HepG2 (cell line): ENCODE measurements around the gene TMEM156. TPM values are rescaled to one million over a fixed set of nuclear protein-coding genes. Genes with fewer than 3 reads are reported as not detected.

ENCODE experiments used
- BHLHE40 ChIP-seq: IDR thresholded peaks from 2 replicates; pipeline ENCODE4 v1.6.1; 2011; ENCODE audit warnings: low read length, improper control_type of control experiment
- CREM ChIP-seq, 2 experiments: sonication (generic) in 1 of 2; formaldehyde crosslinking in 1 of 2; IDR thresholded peaks; 2 replicates each; pipeline versions ENCODE4 v1.4.0 to v1.6.1; 2016 to 2020; ENCODE audit warnings: antibody characterized with exemption in 1 of 2, mild to moderate bottlenecking in 1 of 2, missing genetic modification reagents in 1 of 2
- E2F5 ChIP-seq: sonication (generic); formaldehyde crosslinking; conservative IDR thresholded peaks from 2 replicates; pipeline ENCODE4 v1.4.0; 2020; ENCODE audit warnings: missing genetic modification reagents
- FOXA1 ChIP-seq, 2 experiments: fragments of 450-650 bp in 1 of 2; sonication (generic) in 1 of 2; formaldehyde crosslinking in 1 of 2; IDR thresholded peaks; 2 replicates each; pipeline versions ENCODE4 v1.4.0 to v1.6.1; 2016 to 2020; ENCODE audit warnings: missing genetic modification reagents in 1 of 2
- GFI1 ChIP-seq: sonication (generic); formaldehyde crosslinking; IDR thresholded peaks from 2 replicates; pipeline ENCODE4 v1.5.0; 2020; ENCODE audit warnings: missing genetic modification reagents, mild to moderate bottlenecking, borderline replicate concordance
- IKZF5 ChIP-seq: IDR thresholded peaks from 2 replicates; pipeline ENCODE4 v1.6.1; 2018; ENCODE audit warnings: missing genetic modification reagents, mild to moderate bottlenecking, missing compliant biosample characterization
- KAT8 ChIP-seq: IDR thresholded peaks from 2 replicates; pipeline ENCODE4 v1.6.1; 2016; ENCODE audit warnings: missing genetic modification reagents, missing compliant biosample characterization
- KMT2B ChIP-seq: IDR thresholded peaks from 2 replicates; pipeline ENCODE4 v1.6.1; 2016; ENCODE audit warnings: missing genetic modification reagents, missing compliant biosample characterization
- MED1 ChIP-seq: sonication (generic); formaldehyde crosslinking; IDR thresholded peaks from 2 replicates; pipeline ENCODE4 v1.4.0; 2020; ENCODE audit warnings: missing genetic modification reagents
- MLX ChIP-seq: IDR thresholded peaks from 2 replicates; pipeline ENCODE4 v1.6.1; 2016
- NFATC3 ChIP-seq: sonication (generic); formaldehyde crosslinking; IDR thresholded peaks from 2 replicates; pipeline ENCODE4 v1.5.1; 2020; ENCODE audit warnings: mild to moderate bottlenecking, missing genetic modification reagents
- NR2F2 ChIP-seq: IDR thresholded peaks from 2 replicates; pipeline ENCODE4 v1.6.1; 2012; ENCODE audit warnings: low read depth, inconsistent platforms, borderline replicate concordance
- PHF21A ChIP-seq: sonication (generic); formaldehyde crosslinking; IDR thresholded peaks from 2 replicates; pipeline ENCODE4 v1.5.0; 2020; ENCODE audit warnings: mild to moderate bottlenecking, missing genetic modification reagents
- PPARG ChIP-seq: conservative IDR thresholded peaks from 2 replicates; pipeline ENCODE4 v1.6.1; 2016; ENCODE audit warnings: missing biosample characterization, missing genetic modification reagents
- RELA ChIP-seq: sonication (generic); formaldehyde crosslinking; IDR thresholded peaks from 2 replicates; pipeline ENCODE4 v1.4.0; 2020; ENCODE audit warnings: missing genetic modification reagents
- TCF7 ChIP-seq: sonication (generic); IDR thresholded peaks from 2 replicates; pipeline ENCODE4 v1.6.1; 2016; ENCODE audit warnings: antibody characterized with exemption, low read depth
- TEAD3 ChIP-seq: optimal IDR thresholded peaks from 2 replicates; pipeline ENCODE3; 2016; ENCODE audit warnings: borderline replicate concordance
- THRA ChIP-seq: sonication (generic); formaldehyde crosslinking; IDR thresholded peaks from 2 replicates; pipeline ENCODE4 v1.4.0; 2020; ENCODE audit warnings: missing genetic modification reagents, borderline replicate concordance
- TP53 ChIP-seq: sonication (generic); formaldehyde crosslinking; conservative IDR thresholded peaks from 2 replicates; pipeline ENCODE4 v1.4.0; 2020; ENCODE audit warnings: missing genetic modification reagents
- ZBTB25 ChIP-seq: IDR thresholded peaks from 2 replicates; pipeline ENCODE4 v1.6.1; 2018; ENCODE audit warnings: missing genetic modification reagents
- ZMYM4 ChIP-seq: sonication (generic); formaldehyde crosslinking; IDR thresholded peaks from 2 replicates; pipeline ENCODE4 v1.8.1; 2023; ENCODE audit warnings: mild to moderate bottlenecking, missing genetic modification reagents
- ZNF317 ChIP-seq: sonication (generic); formaldehyde crosslinking; IDR thresholded peaks from 2 replicates; pipeline ENCODE4 v1.5.0; 2020; ENCODE audit warnings: mild to moderate bottlenecking, missing genetic modification reagents
- ZNF446 ChIP-seq: sonication (generic); formaldehyde crosslinking; IDR thresholded peaks from 2 replicates; pipeline ENCODE4 v1.5.0; 2020; ENCODE audit warnings: mild to moderate bottlenecking, missing genetic modification reagents
- ZNF644 ChIP-seq: IDR thresholded peaks from 2 replicates; pipeline ENCODE4 v1.6.1; 2016; ENCODE audit warnings: low read depth
- ZNF7 ChIP-seq: IDR thresholded peaks from 2 replicates; pipeline ENCODE4 v1.6.1; 2016; ENCODE audit warnings: missing biosample characterization, missing genetic modification reagents
- ZSCAN21 ChIP-seq: sonication (generic); formaldehyde crosslinking; IDR thresholded peaks from 2 replicates; pipeline ENCODE4 v1.8.0; 2022; ENCODE audit warnings: mild to moderate bottlenecking, missing genetic modification reagents, moderate library complexity, borderline replicate concordance
- polyA plus RNA-seq, 8 experiments: library from polyadenylated mRNA; depleted of rRNA in 3 of 8; stranded (reverse) in 7 of 8; unstranded in 1 of 8; fragments of >200 nt; fragmentation: Illumina TruSeq in 4 of 8; extraction: Trizol in 4 of 8; gene quantifications; 2 replicates each; pipeline versions ENCODE4 v1.2.1 to v1.2.3, GENCODE V29; 2011 to 2016; ENCODE audit warnings: low read depth in 4 of 8, missing spikeins in 1 of 8, mixed read lengths in 1 of 8; ENCODE audit not compliant: insufficient read depth in 1 of 8
- total RNA-seq, 5 experiments: library from RNA; depleted of rRNA; stranded (reverse); fragments of >200 nt; fragmentation: Illumina TruSeq; extraction: Trizol; gene quantifications; 2 replicates each; pipeline ENCODE4 v1.2.3, GENCODE V29; 2016; ENCODE audit warnings: low read depth in 1 of 5

The TMEM156 gene
- total and polyA plus RNA-seq, 2 of the 13 experiments (the other 11 are each of a cell fraction or from before 2014, with no cell fraction given): 1.6 TPM; not detected in 1

- TF ChIP-seq TEAD3 (CRISPR knock-in tag) (peak; percentile 97), NR2F2 (peak; percentile 59), BHLHE40 (0 out of 2 replicates have a peak, but pooled peaks have one; percentile 8), ZNF446 (CRISPR knock-in tag) (no peak), E2F5 (CRISPR knock-in tag) (no peak), ZMYM4 (peak; percentile 42; the same call in 1 of the 2 replicates), CREM (IDR thresholded peaks at IDR 0.05) (peak; percentile 83), CREM (CRISPR knock-in tag; IDR thresholded peaks at IDR 0.05) (no peak), ZNF317 (0 out of 2 replicates have a peak, but pooled peaks have one; percentile 16), TCF7 (peak; percentile 48), RELA (CRISPR knock-in tag) (no peak), THRA (CRISPR knock-in tag) (0 out of 2 replicates have a peak, but pooled peaks have one; percentile 43), ZNF644 (CRISPR knock-in tag) (0 out of 2 replicates have a peak, but pooled peaks have one; percentile 7), IKZF5 (CRISPR knock-in tag) (0 out of 2 replicates have a peak, but pooled peaks have one; percentile 28), FOXA1 (IDR thresholded peaks at IDR 0.05) (peak; percentile 97), FOXA1 (CRISPR knock-in tag; IDR thresholded peaks at IDR 0.05) (peak; percentile 89), TP53 (no peak), ZSCAN21 (CRISPR knock-in tag) (no peak), MED1 (peak; percentile 61; the same call in 1 of the 2 replicates), KMT2B (CRISPR knock-in tag) (0 out of 2 replicates have a peak, but pooled peaks have one; percentile 39), KAT8 (peak; percentile 37; the same call in 1 of the 2 replicates), NFATC3 (CRISPR knock-in tag) (no peak), ZNF7 (CRISPR knock-in tag) (no peak), PPARG (CRISPR knock-in tag) (peak; percentile 58; the same call in 1 of the 2 replicates), ZBTB25 (CRISPR knock-in tag) (peak; percentile 70; the same call in 1 of the 2 replicates), MLX (CRISPR knock-in tag) (0 out of 2 replicates have a peak, but pooled peaks have one; percentile 38), PHF21A (peak; percentile 13; the same call in 1 of the 2 replicates), GFI1 (CRISPR knock-in tag) (peak; percentile 96)
Measured at GRCh38 chr4:39043058-39043860, 11.1 kb upstream of the TMEM156 start (continued).
